ENCODE measurements around the gene TWNK.

GRCh38 chr10:100989088-100989487, 1.7 kb downstream of the TWNK start:
- TF ChIP-seq CTCF (IDR thresholded peaks at IDR 0.05) (no peak), POLR2A (IDR thresholded peaks at IDR 0.05) (no peak), POLR2AphosphoS5 (IDR thresholded peaks at IDR 0.05) (no peak)
